GM12878 (cell line): Measurements from ENCODE around the gene CXXC5. TPM values are rescaled to one million over a fixed set of nuclear protein-coding genes. Genes with fewer than 3 reads are reported as not detected.

ENCODE experiments used
- BCL11A ChIP-seq: IDR thresholded peaks from 2 replicates; pipeline ENCODE4 v1.6.1; 2011; ENCODE audit warnings: low read depth, low read length
- BMI1 ChIP-seq: fragments of 450-650 bp; IDR thresholded peaks from 2 replicates; pipeline ENCODE4 v1.6.1; 2016; ENCODE audit warnings: mild to moderate bottlenecking, moderate library complexity, borderline replicate concordance
- CREB1 ChIP-seq: IDR thresholded peaks from 2 replicates; pipeline ENCODE4 v1.6.1; 2012; ENCODE audit warnings: low read depth, mild to moderate bottlenecking, inconsistent platforms
- E2F4 ChIP-seq: IDR thresholded peaks from 2 replicates; pipeline ENCODE4 v1.6.1; 2012; ENCODE audit warnings: low read depth, low read length, improper control_type of control experiment
- ETV6 ChIP-seq, 2 experiments: fragments of 450-650 bp in 1 of 2; IDR thresholded peaks in 1 of 2; conservative IDR thresholded peaks in 1 of 2; 2 replicates each; pipeline ENCODE4 v1.6.1; 2014; ENCODE audit warnings: antibody characterized with exemption in 1 of 2, borderline replicate concordance in 1 of 2, low read depth in 1 of 2, mild to moderate bottlenecking in 1 of 2, moderate library complexity in 1 of 2
- FOXK2 ChIP-seq: fragments of 450-650 bp; IDR thresholded peaks from 2 replicates; pipeline ENCODE4 v1.6.1; 2017; ENCODE audit warnings: mild to moderate bottlenecking, moderate library complexity
- FOXM1 ChIP-seq: IDR thresholded peaks from 2 replicates; pipeline ENCODE4 v1.6.1; 2012; ENCODE audit warnings: low read depth, mild to moderate bottlenecking, inconsistent platforms, low read length, moderate library complexity
- GABPA ChIP-seq: IDR thresholded peaks from 2 replicates; pipeline ENCODE4 v1.6.1; 2014; ENCODE audit warnings: antibody characterized with exemption, low read depth, mild to moderate bottlenecking, inconsistent platforms
- HCFC1 ChIP-seq: fragments of 150-350 bp; IDR thresholded peaks from 2 replicates; pipeline ENCODE4 v1.6.1; 2014; ENCODE audit warnings: low read length
- IKZF2 ChIP-seq, 2 experiments: fragments of 450-650 bp; IDR thresholded peaks; 2 replicates each; pipeline ENCODE4 v1.6.1; 2017; ENCODE audit warnings: mild to moderate bottlenecking in 2 of 2, moderate library complexity in 2 of 2
- IRF4 ChIP-seq: IDR thresholded peaks from 2 replicates; pipeline ENCODE4 v1.6.1; 2011; ENCODE audit warnings: low read depth, low read length
- JUND ChIP-seq: IDR thresholded peaks from 2 replicates; pipeline ENCODE4 v1.6.1; 2012; ENCODE audit warnings: low read depth, mild to moderate bottlenecking, low read length, improper control_type of control experiment, moderate library complexity
- LARP7 ChIP-seq: fragments of 450-650 bp; IDR thresholded peaks from 2 replicates; pipeline ENCODE4 v1.6.1; 2017; ENCODE audit warnings: mild to moderate bottlenecking
- MLLT1 ChIP-seq: fragments of 450-650 bp; IDR thresholded peaks from 2 replicates; pipeline ENCODE4 v1.6.1; 2016; ENCODE audit warnings: mild to moderate bottlenecking
- MTA2 ChIP-seq: fragments of 450-650 bp; IDR thresholded peaks from 2 replicates; pipeline ENCODE4 v1.6.1; 2016; ENCODE audit warnings: low read depth, mild to moderate bottlenecking, moderate library complexity
- NFXL1 ChIP-seq: fragments of 450-650 bp; IDR thresholded peaks from 2 replicates; pipeline ENCODE4 v1.6.1; 2017; ENCODE audit warnings: antibody characterized with exemption, mild to moderate bottlenecking, borderline replicate concordance
- PAX8 ChIP-seq: fragments of 450-650 bp; IDR thresholded peaks from 2 replicates; pipeline ENCODE4 v1.6.1; 2017; ENCODE audit warnings: mild to moderate bottlenecking, moderate library complexity
- SP1 ChIP-seq: IDR thresholded peaks from one replicate; pipeline ENCODE4 v1.6.1; 2011; ENCODE audit warnings: low read depth, low read length
- SPI1 ChIP-seq: IDR thresholded peaks from 2 replicates; pipeline ENCODE4 v1.6.1; 2011; ENCODE audit warnings: low read depth, mild to moderate bottlenecking, low read length, moderate library complexity, borderline replicate concordance; ENCODE audit not compliant: insufficient read depth
- STAT1 ChIP-seq: fragments of 450-650 bp; conservative IDR thresholded peaks from 2 replicates; pipeline ENCODE4 v1.6.1; 2014; ENCODE audit warnings: antibody characterized with exemption, mild to moderate bottlenecking
- TAF1 ChIP-seq: IDR thresholded peaks from 2 replicates; pipeline ENCODE4 v1.6.1; 2011; ENCODE audit warnings: mild to moderate bottlenecking, low read depth, low read length, borderline replicate concordance
- YBX1 ChIP-seq: fragments of 450-650 bp; IDR thresholded peaks from 2 replicates; pipeline ENCODE4 v1.6.1; 2016; ENCODE audit warnings: antibody characterized with exemption
- ZBTB40 ChIP-seq: fragments of 450-650 bp; IDR thresholded peaks from 2 replicates; pipeline ENCODE4 v1.6.1; 2016; ENCODE audit warnings: mild to moderate bottlenecking, moderate library complexity, borderline replicate concordance
- ZSCAN29 ChIP-seq: fragments of 450-650 bp; IDR thresholded peaks from 2 replicates; pipeline ENCODE4 v1.6.1; 2017; ENCODE audit warnings: mild to moderate bottlenecking, moderate library complexity
- polyA plus RNA-seq, 11 experiments: library from polyadenylated mRNA; depleted of rRNA in 4 of 11; unstranded in 6 of 11; stranded (reverse) in 5 of 11; fragments of >200 nt; fragmentation: Nextera tagmentation in 4 of 11; fragmentation: Illumina TruSeq in 1 of 11; extraction: Ambion mirVana in 4 of 11; extraction: Trizol in 1 of 11; gene quantifications; 1 replicate in 1 of 11; 2 replicates in 10 of 11; pipeline versions ENCODE4 v1.2.1 to v1.2.3, GENCODE V29; 2011 to 2016; ENCODE audit warnings: inconsistent platforms in 2 of 11, missing spikeins in 2 of 11, low read depth in 1 of 11
- total RNA-seq, 4 experiments: library from RNA; depleted of rRNA in 3 of 4; stranded (reverse); fragments of >200 nt in 3 of 4; fragmentation: Illumina TruSeq in 1 of 4; extraction: Trizol in 1 of 4; gene quantifications; 2 replicates each; pipeline versions ENCODE4 v1.2.1 to v1.2.3, GENCODE V29; 2013 to 2021

CXXC5 gene
- total and polyA plus RNA-seq, 10 of the 15 experiments (the other 5 are each of a cell fraction or from before 2014, with no cell fraction given): 1.8 to 90.8 (median 40.7) TPM

- TF ChIP-seq E2F4: no peak
- TF ChIP-seq NFXL1: no peak
- TF ChIP-seq HCFC1: no peak
- TF ChIP-seq ZSCAN29: no peak
- TF ChIP-seq ZBTB40: no peak
- TF ChIP-seq TAF1: no peak
- no peak for TF ChIP-seq BMI1
- TF ChIP-seq LARP7: no peak
- peak; percentile 88 for TF ChIP-seq IRF4
- peak; percentile 52 to 69 for TF ChIP-seq IKZF2 (IDR thresholded peaks at IDR 0.05)
- peak; percentile 79 for TF ChIP-seq SP1
- peak; percentile 80 for TF ChIP-seq MTA2
- no peak; a peak in 1 of 4 replicates for TF ChIP-seq ETV6 (conservative IDR thresholded peaks at IDR 0.05 in 1 of 2, IDR thresholded peaks at IDR 0.05 in 1 of 2; ENCODE audit: borderline replicate concordance in 1 of 2, low read depth in 1 of 2)
- 0 out of 2 replicates have a peak, but pooled peaks have one; percentile 28 for TF ChIP-seq YBX1
- no peak for TF ChIP-seq PAX8
- peak; percentile 66; the same call in 1 of the 2 replicates for TF ChIP-seq MLLT1
- peak; percentile 83 for TF ChIP-seq BCL11A
- no peak for TF ChIP-seq FOXM1
- no peak for TF ChIP-seq CREB1
- no peak for TF ChIP-seq GABPA
- no peak for TF ChIP-seq FOXK2
- TF ChIP-seq SPI1: peak; percentile 90
- TF ChIP-seq STAT1: no peak
- TF ChIP-seq JUND: 0 out of 2 replicates have a peak, but pooled peaks have one; percentile 38
These were observed 11.8 kb upstream of the CXXC5 start (continued) for GRCh38 chr5:139636207-139636792.
